GM12874 (cell line): ENCODE measurements around the gene PDZRN3.

Experiments used
- TF ChIP-seq, protein P1 (sequence below): IDR thresholded peaks from 2 replicates; pipeline ENCODE4 v1.5.1; 2011; ENCODE audit warnings: low read depth, mild to moderate bottlenecking, control low read depth, low read length, moderate library complexity; ENCODE audit not compliant: insufficient read depth

The PDZRN3 gene

DNA sequence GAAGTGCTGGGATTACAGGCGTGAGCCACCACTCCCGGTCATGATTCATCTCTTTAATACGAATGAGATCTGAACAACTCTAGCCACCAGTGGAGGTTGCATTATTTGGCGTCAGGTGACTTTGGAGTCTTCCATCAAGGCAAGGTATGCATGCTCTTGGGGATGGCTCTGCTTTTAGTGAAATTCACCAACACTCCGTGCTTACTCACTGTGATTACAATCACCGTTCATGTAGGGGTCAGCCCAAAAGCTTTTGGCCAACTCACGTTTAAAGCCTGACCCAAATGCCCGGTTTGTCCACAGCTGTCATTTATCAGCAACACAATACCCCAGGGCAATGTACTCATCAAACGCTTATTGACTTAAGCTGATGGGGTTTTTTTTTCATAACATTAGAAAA is 155.4 kb downstream of the PDZRN3 start:
- TF ChIP-seq, protein P1, sequence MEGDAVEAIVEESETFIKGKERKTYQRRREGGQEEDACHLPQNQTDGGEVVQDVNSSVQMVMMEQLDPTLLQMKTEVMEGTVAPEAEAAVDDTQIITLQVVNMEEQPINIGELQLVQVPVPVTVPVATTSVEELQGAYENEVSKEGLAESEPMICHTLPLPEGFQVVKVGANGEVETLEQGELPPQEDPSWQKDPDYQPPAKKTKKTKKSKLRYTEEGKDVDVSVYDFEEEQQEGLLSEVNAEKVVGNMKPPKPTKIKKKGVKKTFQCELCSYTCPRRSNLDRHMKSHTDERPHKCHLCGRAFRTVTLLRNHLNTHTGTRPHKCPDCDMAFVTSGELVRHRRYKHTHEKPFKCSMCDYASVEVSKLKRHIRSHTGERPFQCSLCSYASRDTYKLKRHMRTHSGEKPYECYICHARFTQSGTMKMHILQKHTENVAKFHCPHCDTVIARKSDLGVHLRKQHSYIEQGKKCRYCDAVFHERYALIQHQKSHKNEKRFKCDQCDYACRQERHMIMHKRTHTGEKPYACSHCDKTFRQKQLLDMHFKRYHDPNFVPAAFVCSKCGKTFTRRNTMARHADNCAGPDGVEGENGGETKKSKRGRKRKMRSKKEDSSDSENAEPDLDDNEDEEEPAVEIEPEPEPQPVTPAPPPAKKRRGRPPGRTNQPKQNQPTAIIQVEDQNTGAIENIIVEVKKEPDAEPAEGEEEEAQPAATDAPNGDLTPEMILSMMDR = no peak

DNA sequence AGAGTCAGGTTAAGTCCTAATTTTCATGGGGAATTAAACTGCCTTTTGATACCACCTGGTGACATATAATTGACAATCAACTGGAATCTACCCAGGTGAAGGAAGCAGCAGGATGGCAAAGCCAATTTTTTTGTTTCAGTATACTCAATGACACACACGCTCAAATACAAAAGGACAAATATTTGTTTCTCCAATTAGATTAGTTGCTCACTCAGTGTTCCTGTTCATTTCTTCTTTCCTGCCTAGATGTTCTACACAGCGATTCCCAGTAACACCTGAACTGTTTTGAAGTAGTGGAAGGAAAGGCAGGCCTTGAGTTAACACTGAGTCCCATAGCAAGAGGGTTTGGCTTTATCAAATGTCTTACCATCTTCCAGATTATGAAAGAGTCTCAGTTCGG is 157.5 kb downstream of the PDZRN3 start:
- TF ChIP-seq, protein P1 = no peak

DNA sequence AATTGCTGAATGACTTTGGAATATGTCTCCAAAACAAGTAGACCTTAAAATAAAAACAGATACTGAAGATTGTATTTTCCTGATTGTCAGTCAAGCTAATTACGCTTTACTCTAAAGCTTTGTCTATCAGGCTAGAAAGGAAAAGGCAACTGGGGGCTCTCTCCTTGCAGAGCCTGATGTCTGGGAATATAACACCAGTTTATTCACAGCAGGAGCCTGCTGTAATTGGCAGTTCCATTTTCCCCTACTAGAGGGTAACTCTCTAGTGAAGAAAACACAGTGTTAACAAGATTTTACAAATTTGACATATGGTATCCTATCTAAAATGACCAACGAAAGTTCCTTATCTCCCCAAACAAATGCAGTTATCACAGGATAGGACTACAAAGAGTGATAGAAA is 158.8 kb downstream of the PDZRN3 start:
- TF ChIP-seq, protein P1 = no peak

DNA sequence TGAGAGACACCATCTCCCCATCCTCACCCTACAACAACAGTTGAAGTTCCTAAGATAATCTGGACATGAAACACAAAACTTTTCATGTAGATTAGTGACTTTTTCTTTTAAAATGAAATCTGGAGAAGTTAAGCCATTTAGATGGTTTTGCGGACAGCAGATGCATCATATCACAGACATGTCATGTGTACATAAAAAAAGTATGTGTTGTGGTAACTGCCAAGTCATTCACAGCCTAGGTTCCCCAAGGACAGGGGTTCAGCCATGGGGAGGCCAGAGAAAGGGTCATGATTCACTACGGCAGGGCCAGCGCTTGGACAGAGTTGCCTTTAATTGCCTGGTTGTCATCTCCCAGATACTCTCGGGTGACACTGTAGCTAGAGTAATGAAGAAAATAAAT is 163.2 kb downstream of the PDZRN3 start:
- TF ChIP-seq, protein P1 = no peak

DNA sequence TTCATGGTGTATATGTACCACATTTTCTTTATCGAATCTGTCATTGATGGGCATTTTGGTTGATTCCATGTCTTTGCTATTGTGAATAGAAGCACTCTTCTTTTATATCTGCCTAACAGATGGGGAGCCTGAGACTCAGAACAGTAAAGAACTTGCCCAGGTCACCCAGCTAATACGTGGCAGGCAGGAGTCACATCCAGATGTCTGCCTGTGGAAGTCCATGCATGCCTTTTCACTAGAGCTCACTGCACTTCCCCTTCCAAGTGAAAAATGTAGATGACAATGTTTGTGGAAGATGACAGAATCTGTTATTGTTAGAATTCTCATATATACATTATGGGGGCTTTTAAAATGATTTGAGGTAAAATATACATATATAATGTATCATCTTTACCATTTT is 165.0 kb downstream of the PDZRN3 start:
- TF ChIP-seq, protein P1 = no peak

DNA sequence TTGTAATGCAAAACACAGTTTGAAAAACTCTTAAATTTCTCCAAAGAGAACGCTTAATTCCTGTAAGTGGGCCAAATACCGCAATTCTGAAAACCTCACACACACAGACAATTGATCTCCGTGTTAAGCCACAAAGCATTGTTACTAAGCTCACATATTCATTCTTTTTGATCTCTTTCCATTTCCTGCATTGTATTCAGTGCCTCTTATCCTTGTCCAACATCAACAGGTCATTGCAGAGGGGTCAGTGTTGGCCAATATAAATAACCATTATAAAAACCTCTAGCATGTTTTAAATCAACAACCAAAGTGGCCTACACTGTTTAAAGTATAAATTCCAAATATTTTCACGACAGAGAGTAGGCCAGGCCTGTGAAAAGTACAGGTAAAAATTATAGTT is 171.1 kb downstream of the PDZRN3 start:
- TF ChIP-seq, protein P1 = no peak

DNA sequence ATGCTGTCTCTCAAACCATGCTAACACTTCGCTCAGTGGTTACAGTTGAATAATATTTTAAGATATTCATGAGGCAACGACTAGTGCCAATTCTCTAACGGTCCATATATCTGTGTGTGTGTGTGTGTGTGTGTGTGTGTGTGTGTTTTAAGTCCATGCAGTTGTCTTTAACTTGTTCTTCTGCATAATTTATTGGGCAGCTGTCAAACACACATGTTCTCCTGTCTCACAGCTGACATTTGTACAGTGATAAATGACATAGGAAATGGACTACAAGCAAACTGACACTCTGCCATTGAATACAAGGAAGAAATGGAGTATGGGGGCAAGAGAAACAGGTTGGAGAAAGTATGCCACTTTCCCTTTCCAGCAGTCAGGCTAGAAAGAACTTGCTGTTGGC is 172.0 kb downstream of the PDZRN3 start:
- TF ChIP-seq, protein P1 = no peak

DNA sequence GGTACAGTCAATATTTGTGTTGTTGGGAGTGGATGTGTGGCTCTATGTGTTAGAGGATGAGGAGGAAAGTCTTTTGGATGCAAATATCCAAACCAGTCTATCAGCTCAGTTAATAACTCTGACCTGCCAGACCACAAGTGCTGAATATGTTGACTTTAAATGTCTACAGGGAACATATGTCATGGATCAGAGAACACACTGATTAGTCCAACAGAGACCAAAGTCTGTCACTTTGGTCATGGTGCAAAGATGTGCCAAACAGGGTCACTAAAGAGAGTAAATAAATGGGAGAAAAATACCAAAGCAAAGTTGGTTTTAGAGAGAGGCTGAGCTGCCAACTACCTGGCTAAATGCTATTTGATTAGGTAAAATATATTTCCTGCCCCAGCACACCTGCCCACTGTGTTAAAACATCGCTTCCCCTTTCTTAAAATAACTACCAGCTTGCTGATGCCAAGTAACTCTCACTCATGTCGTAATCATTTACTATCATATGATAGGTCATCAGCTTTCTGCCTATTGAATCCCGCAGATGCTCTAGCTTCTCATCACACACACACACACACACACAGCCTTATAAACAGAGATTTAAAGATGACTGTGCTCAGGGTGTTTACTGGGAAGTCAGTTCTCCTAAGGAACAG is 173.3 kb downstream of the PDZRN3 start:
- TF ChIP-seq, protein P1 = no peak
